NT2/D1 (cell line): ENCODE results near the gene ARHGAP24.

Experiments used
- DNase-seq: peaks from one replicate; pipeline ENCODE4 v3.0.0-alpha.2; 2011; ENCODE audit warnings: low read depth, low spot score
- H3K27me3 ChIP-seq: 2 replicates; pipeline ENCODE4 v1.6.0; 2011; ENCODE audit warnings: mild to moderate bottlenecking; ENCODE audit not compliant: insufficient read length, insufficient read depth
- H3K36me3 ChIP-seq: 2 replicates; pipeline ENCODE4 v1.6.1; 2011; ENCODE audit warnings: mild to moderate bottlenecking, low read length, mixed read lengths; ENCODE audit not compliant: insufficient read depth, insufficient read length
- H3K4me1 ChIP-seq: 2 replicates; pipeline ENCODE4 v1.5.1; 2011; ENCODE audit not compliant: insufficient read depth, insufficient read length
- H3K4me3 ChIP-seq: 2 replicates; pipeline ENCODE4 v1.5.1; 2011; ENCODE audit warnings: low read depth; ENCODE audit not compliant: insufficient read length
- H3K9ac ChIP-seq: 2 replicates; pipeline ENCODE4 v1.6.0; 2011; ENCODE audit warnings: low read depth; ENCODE audit not compliant: insufficient read length
- H3K9me3 ChIP-seq: 2 replicates; pipeline ENCODE4 v1.5.1; 2011; ENCODE audit warnings: mild to moderate bottlenecking, low read length; ENCODE audit not compliant: insufficient read depth
- SUZ12 ChIP-seq: IDR thresholded peaks from 2 replicates; pipeline ENCODE4 v1.6.1; 2011; ENCODE audit not compliant: insufficient read length, insufficient read depth; ENCODE audit errors: extremely low read depth
- YY1 ChIP-seq: IDR thresholded peaks from 2 replicates; pipeline ENCODE4 v1.6.1; 2011; ENCODE audit not compliant: insufficient read length, insufficient read depth
- ZNF274 ChIP-seq: IDR thresholded peaks from 2 replicates; pipeline ENCODE4 v1.6.1; 2011; ENCODE audit warnings: mild to moderate bottlenecking, low read depth, low read length

Gene ARHGAP24

GRCh38 chr4:85761803-85762528 is 287.0 kb downstream of the ARHGAP24 start:
- Histone ChIP-seq H3K36me3 (no peaks in the 10 kb centered on the region), H3K9me3 (no peaks in the 10 kb centered on the region), H3K4me1 (no peaks in the 10 kb centered on the region), H3K9ac (no peak overlapping the region), H3K4me3 (no peak overlapping the region), H3K27me3 (no peaks in the 10 kb centered on the region)
- no peak for DNase-seq
- no peak for TF ChIP-seq SUZ12
- TF ChIP-seq ZNF274, result no peak
- TF ChIP-seq YY1, result no peak

DNA sequence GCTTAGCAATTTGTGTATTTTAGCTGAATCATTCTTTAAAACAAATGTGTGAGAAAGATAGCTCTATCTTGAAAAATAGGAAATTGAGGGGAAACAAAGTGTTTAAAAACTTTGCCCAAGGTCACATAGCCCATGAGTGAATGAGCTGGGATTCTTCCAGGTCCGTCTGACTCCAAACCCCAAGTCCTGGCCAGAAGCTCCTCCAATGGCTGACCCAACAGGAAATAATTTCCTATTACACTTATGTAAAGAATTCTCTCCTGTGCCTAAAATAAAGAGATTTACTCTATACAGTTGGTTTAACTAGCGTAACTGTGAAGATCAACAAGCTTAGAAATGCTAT is 287.6 kb downstream of the ARHGAP24 start:
- Histone ChIP-seq H3K9me3 (no peaks in the 10 kb centered on the region), H3K9ac (no peak overlapping the region), H3K27me3 (no peaks in the 10 kb centered on the region), H3K36me3 (no peaks in the 10 kb centered on the region), H3K4me1 (no peaks in the 10 kb centered on the region), H3K4me3 (no peak overlapping the region)
- DNase-seq, result no peak
- no peak for TF ChIP-seq YY1
- no peak for TF ChIP-seq SUZ12
- no peak for TF ChIP-seq ZNF274

- Histone ChIP-seq H3K4me1 (no peaks in the 10 kb centered on the region), H3K4me3 (no peak overlapping the region), H3K9me3 (no peaks in the 10 kb centered on the region), H3K9ac (no peak overlapping the region), H3K36me3 (no peaks in the 10 kb centered on the region), H3K27me3 (no peaks in the 10 kb centered on the region)
- no peak for DNase-seq
- TF ChIP-seq ZNF274 (no peak), SUZ12 (no peak), YY1 (no peak)
These were observed 288.3 kb downstream of the ARHGAP24 start for GRCh38 chr4:85763202-85763601.

- H3K4me3 ChIP-seq, result no peak overlapping the region
- no peak for DNase-seq
- no peaks in the 10 kb centered on the region for H3K27me3 ChIP-seq
- no peaks in the 10 kb centered on the region for H3K36me3 ChIP-seq
- H3K9me3 ChIP-seq, result no peaks in the 10 kb centered on the region
- H3K4me1 ChIP-seq, result no peaks in the 10 kb centered on the region
- no peak overlapping the region for H3K9ac ChIP-seq
- TF ChIP-seq SUZ12, result no peak
- TF ChIP-seq YY1, result no peak
- TF ChIP-seq ZNF274, result no peak
These were observed 292.7 kb downstream of the ARHGAP24 start for GRCh38 chr4:85767649-85768048.

DNA sequence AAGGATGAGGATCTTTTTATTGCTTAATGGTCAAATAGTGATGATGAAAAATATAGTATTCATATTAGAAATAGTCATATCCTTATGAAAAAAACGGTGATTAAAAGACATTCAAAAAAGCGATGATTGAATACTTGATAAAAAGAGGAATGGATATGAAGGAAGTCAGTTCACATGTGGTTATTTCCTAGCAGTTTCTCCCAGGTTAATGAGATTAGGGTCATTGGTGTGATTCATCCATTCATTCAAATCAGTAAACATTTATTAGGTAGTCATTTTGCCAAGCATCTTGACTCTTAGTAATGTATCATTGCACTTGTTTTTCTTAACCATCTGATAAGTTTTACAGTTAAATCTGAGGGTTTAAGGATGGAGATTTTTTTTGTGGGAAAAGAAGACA is 294.1 kb downstream of the ARHGAP24 start:
- Histone ChIP-seq H3K4me3 (no peak overlapping the region), H3K9ac (no peak overlapping the region), H3K4me1 (no peaks in the 10 kb centered on the region), H3K27me3 (no peaks in the 10 kb centered on the region), H3K9me3 (no peaks in the 10 kb centered on the region), H3K36me3 (no peaks in the 10 kb centered on the region)
- DNase-seq, result no peak
- no peak for TF ChIP-seq SUZ12
- TF ChIP-seq YY1, result no peak
- no peak for TF ChIP-seq ZNF274

GRCh38 chr4:85772470-85772869 is 297.5 kb downstream of the ARHGAP24 start:
- H3K27me3 ChIP-seq, result no peaks in the 10 kb centered on the region
- H3K9ac ChIP-seq, result no peak overlapping the region
- TF ChIP-seq SUZ12 (no peak), YY1 (no peak), ZNF274 (no peak)
- no peak overlapping the region for H3K4me3 ChIP-seq
- H3K36me3 ChIP-seq, result no peaks in the 10 kb centered on the region
- no peak for DNase-seq
- H3K4me1 ChIP-seq, result no peaks in the 10 kb centered on the region
- H3K9me3 ChIP-seq, result no peaks in the 10 kb centered on the region

GRCh38 chr4:85773372-85773771 is 298.4 kb downstream of the ARHGAP24 start:
- Histone ChIP-seq H3K4me1 (no peaks in the 10 kb centered on the region), H3K36me3 (no peaks in the 10 kb centered on the region), H3K9ac (no peak overlapping the region), H3K9me3 (no peaks in the 10 kb centered on the region), H3K27me3 (no peaks in the 10 kb centered on the region), H3K4me3 (no peak overlapping the region)
- peak; percentile 9 for DNase-seq
- TF ChIP-seq SUZ12, result no peak
- TF ChIP-seq ZNF274, result no peak
- no peak for TF ChIP-seq YY1

GRCh38 chr4:85774000-85774399 is 299.1 kb downstream of the ARHGAP24 start:
- Histone ChIP-seq H3K9ac (no peak overlapping the region), H3K27me3 (no peaks in the 10 kb centered on the region), H3K4me3 (no peak overlapping the region), H3K36me3 (no peaks in the 10 kb centered on the region), H3K9me3 (no peaks in the 10 kb centered on the region), H3K4me1 (no peaks in the 10 kb centered on the region)
- DNase-seq, result no peak
- no peak for TF ChIP-seq YY1
- no peak for TF ChIP-seq SUZ12
- no peak for TF ChIP-seq ZNF274
